ENCODE data around the gene ADAMTS6. TPM values are rescaled to one million over a fixed set of nuclear protein-coding genes. Genes with fewer than 3 reads are reported as not detected.

ADAMTS6 gene
- total RNA-seq, 3 donors from 2014 or later, result 0.69 to 3.6 (median 1.4) TPM

DNA sequence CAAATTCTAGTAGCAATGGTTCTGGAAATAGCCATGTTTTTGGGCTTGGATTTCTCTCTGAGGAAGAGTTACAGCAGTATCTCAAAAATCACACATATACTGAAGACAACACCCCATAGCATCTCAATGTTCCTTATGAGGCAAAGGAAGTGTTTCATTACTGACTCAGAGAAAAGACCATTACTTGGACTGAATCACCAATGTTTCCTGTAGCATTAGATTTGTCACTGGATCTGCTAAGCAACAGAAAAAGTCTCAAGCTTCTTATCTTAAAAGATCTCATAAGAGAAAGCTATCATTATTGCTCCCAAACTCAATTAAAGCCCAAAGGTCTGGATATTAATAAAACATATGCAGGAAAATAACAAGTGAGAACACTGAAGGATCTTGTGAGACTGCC is 272.4 kb downstream of the ADAMTS6 start:
- TF ChIP-seq, protein P1, sequence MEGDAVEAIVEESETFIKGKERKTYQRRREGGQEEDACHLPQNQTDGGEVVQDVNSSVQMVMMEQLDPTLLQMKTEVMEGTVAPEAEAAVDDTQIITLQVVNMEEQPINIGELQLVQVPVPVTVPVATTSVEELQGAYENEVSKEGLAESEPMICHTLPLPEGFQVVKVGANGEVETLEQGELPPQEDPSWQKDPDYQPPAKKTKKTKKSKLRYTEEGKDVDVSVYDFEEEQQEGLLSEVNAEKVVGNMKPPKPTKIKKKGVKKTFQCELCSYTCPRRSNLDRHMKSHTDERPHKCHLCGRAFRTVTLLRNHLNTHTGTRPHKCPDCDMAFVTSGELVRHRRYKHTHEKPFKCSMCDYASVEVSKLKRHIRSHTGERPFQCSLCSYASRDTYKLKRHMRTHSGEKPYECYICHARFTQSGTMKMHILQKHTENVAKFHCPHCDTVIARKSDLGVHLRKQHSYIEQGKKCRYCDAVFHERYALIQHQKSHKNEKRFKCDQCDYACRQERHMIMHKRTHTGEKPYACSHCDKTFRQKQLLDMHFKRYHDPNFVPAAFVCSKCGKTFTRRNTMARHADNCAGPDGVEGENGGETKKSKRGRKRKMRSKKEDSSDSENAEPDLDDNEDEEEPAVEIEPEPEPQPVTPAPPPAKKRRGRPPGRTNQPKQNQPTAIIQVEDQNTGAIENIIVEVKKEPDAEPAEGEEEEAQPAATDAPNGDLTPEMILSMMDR (IDR thresholded peaks at IDR 0.05), result no peak
- Histone ChIP-seq H3K36me3 (ENCODE audit: low read depth) (no peaks in the 10 kb centered on the region), H3K9me3 (no peaks in the 10 kb centered on the region), H3K4me1 (ENCODE audit: low read depth) (no peaks in the 10 kb centered on the region), H3K4me3 (no peak overlapping the region)
- no peak for ATAC-seq
- no peak for DNase-seq
- intact Hi-C loops (cut with DNase I, micrococcal nuclease), result no loop called here

- no peaks in the 10 kb centered on the region for H3K36me3 ChIP-seq (ENCODE audit: low read depth)
- TF ChIP-seq, protein P1 (IDR thresholded peaks at IDR 0.05), result no peak
- intact Hi-C loops (cut with DNase I, micrococcal nuclease), result no loop called here
- ATAC-seq, result no peak
- no peak overlapping the region for H3K4me3 ChIP-seq
- H3K4me1 ChIP-seq (ENCODE audit: low read depth), result no peaks in the 10 kb centered on the region
- no peak for DNase-seq
- H3K9me3 ChIP-seq, result no peaks in the 10 kb centered on the region
Observed at GRCh38 chr5:65204966-65205365, 276.8 kb downstream of the ADAMTS6 start.

GRCh38 chr5:65203746-65204145 is 278.0 kb downstream of the ADAMTS6 start:
- no peak overlapping the region for H3K4me3 ChIP-seq
- ATAC-seq (no peak), DNase-seq (no peak)
- H3K36me3 ChIP-seq (ENCODE audit: low read depth), result no peaks in the 10 kb centered on the region
- intact Hi-C loops (cut with DNase I, micrococcal nuclease), result no loop called here
- TF ChIP-seq, protein P1 (IDR thresholded peaks at IDR 0.05), result no peak
- no peaks in the 10 kb centered on the region for H3K9me3 ChIP-seq
- H3K4me1 ChIP-seq (ENCODE audit: low read depth), result no peaks in the 10 kb centered on the region

- intact Hi-C loops (cut with DNase I, micrococcal nuclease), result no loop called here
- H3K4me1 ChIP-seq (ENCODE audit: low read depth), result no peaks in the 10 kb centered on the region
- no peak overlapping the region for H3K4me3 ChIP-seq
- TF ChIP-seq, protein P1 (IDR thresholded peaks at IDR 0.05), result no peak
- no peak for DNase-seq
- no peak for ATAC-seq
- H3K9me3 ChIP-seq, result no peaks in the 10 kb centered on the region
- no peaks in the 10 kb centered on the region for H3K36me3 ChIP-seq (ENCODE audit: low read depth)
Observed at GRCh38 chr5:65199993-65200675, 281.6 kb downstream of the ADAMTS6 start.

DNA sequence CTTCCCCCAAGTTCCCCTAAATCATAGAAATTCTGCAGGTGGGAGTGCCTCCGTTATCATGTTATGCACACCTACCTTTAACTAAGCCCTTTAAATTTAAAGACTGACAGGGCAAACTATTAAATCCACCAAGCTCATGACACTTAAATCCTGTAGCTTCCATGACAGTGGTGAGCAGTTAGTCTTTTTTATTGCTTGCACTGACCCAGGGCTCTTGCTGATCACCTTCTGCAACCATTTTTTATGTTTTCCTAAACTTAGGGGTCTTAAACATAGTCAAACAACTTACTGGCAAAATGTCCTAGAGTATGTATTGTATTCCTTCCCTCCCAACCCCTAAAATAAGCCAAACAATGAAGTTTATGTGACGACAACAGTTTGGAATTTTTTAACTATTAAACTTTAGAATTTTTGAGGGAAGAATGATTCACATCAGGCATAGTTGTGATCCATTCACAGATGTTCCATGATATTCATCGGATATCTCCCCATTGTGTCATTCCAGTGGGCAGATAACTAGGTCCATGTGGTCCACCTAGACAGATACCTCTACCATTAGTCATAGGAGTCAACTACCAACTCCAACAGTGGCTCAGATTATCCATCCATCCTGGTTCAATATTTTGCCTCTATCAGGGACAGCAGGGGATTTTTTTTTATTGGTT is 283.1 kb downstream of the ADAMTS6 start:
- intact Hi-C loops (cut with DNase I, micrococcal nuclease), result no loop called here
- TF ChIP-seq, protein P1 (IDR thresholded peaks at IDR 0.05), result no peak
- no peaks in the 10 kb centered on the region for H3K9me3 ChIP-seq
- DNase-seq (no peak), ATAC-seq (no peak)
- H3K36me3 ChIP-seq (ENCODE audit: low read depth), result no peaks in the 10 kb centered on the region
- no peak overlapping the region for H3K4me3 ChIP-seq
- no peaks in the 10 kb centered on the region for H3K4me1 ChIP-seq (ENCODE audit: low read depth)

Measured in mucosa of descending colon (tissue), 3 donors.